Hepatocyte (in vitro differentiated cells): ENCODE data around the gene BMX.

ENCODE experiments used
- EZH2 ChIP-seq: fragments of 200-600 bp; sonication (generic); IDR thresholded peaks from 2 replicates; pipeline ENCODE4 v1.6.1; 2016; ENCODE audit warnings: antibody characterized with exemption, mild to moderate bottlenecking, borderline replicate concordance
- TF ChIP-seq, protein P1 (sequence below): fragments of 200-600 bp; sonication (generic); IDR thresholded peaks from 2 replicates; pipeline ENCODE4 v1.5.1; 2016; ENCODE audit warnings: antibody characterized with exemption, mild to moderate bottlenecking; ENCODE audit not compliant: poor library complexity

DNA sequence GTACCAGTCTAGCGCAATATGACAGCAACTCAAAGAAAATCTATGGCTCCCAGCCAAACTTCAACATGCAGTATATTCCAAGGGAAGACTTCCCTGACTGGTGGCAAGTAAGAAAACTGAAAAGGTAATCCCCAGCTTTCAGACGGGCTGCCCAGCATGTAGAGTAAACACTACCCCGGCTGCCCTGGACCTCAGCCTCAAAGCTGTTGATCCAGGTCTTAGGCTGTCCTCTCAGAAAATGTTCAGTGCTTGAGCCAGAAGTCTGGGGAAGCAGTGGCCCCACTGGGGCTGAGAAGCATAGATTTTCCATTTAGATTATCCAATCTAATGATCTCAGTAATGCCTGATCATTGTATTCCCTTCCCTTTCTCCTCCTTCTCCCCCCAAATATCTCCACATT is 21.9 kb downstream of the BMX start:
- TF ChIP-seq, protein P1, sequence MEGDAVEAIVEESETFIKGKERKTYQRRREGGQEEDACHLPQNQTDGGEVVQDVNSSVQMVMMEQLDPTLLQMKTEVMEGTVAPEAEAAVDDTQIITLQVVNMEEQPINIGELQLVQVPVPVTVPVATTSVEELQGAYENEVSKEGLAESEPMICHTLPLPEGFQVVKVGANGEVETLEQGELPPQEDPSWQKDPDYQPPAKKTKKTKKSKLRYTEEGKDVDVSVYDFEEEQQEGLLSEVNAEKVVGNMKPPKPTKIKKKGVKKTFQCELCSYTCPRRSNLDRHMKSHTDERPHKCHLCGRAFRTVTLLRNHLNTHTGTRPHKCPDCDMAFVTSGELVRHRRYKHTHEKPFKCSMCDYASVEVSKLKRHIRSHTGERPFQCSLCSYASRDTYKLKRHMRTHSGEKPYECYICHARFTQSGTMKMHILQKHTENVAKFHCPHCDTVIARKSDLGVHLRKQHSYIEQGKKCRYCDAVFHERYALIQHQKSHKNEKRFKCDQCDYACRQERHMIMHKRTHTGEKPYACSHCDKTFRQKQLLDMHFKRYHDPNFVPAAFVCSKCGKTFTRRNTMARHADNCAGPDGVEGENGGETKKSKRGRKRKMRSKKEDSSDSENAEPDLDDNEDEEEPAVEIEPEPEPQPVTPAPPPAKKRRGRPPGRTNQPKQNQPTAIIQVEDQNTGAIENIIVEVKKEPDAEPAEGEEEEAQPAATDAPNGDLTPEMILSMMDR = no peak
- TF ChIP-seq EZH2 = no peak
